Measurements from ENCODE around the gene KANSL1. TPM values are rescaled to one million over a fixed set of nuclear protein-coding genes. Genes with fewer than 3 reads are reported as not detected.

Gene KANSL1
- total RNA-seq, 4 donors from 2014 or later: 80.3 to 201 (median 146) TPM

DNA sequence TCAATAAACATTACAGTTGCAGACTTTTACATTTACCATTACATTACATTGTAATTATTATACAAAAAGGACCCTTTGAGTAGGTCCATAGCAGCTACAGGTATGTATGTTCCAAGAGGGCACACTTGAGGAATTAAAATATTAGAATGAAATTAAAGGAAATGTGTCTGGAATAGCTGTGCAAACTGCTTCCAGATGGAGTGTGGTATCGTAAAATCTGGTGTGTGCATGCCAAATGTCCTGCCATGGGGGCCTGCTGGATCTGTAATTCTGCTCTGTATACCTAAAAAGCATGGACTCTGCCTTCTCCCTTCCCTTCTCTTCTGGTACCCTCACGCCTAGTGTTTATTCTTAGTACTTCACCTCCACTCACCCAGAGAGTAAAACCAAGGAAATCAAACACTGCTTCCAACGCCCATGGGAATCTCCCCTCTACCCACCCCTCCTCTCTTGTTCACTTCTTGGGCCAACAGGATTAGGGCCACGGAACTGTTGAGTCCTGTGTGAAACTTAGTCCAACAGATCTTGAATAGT lies 155.4 kb downstream of the KANSL1 start:
- peaks cover 0 to 75% (median 34%) of the 10 kb centered on the region in 4 donors for H3K36me3 ChIP-seq
- no peaks in the 10 kb centered on the region for H3K27me3 ChIP-seq
- TF ChIP-seq POLR2AphosphoS5 (IDR thresholded peaks at IDR 0.05) (no peak), POLR2A (IDR thresholded peaks at IDR 0.05) (no peak), EP300 (IDR thresholded peaks at IDR 0.05; ENCODE audit: low read depth) (no peak)
- TF ChIP-seq, protein P1, sequence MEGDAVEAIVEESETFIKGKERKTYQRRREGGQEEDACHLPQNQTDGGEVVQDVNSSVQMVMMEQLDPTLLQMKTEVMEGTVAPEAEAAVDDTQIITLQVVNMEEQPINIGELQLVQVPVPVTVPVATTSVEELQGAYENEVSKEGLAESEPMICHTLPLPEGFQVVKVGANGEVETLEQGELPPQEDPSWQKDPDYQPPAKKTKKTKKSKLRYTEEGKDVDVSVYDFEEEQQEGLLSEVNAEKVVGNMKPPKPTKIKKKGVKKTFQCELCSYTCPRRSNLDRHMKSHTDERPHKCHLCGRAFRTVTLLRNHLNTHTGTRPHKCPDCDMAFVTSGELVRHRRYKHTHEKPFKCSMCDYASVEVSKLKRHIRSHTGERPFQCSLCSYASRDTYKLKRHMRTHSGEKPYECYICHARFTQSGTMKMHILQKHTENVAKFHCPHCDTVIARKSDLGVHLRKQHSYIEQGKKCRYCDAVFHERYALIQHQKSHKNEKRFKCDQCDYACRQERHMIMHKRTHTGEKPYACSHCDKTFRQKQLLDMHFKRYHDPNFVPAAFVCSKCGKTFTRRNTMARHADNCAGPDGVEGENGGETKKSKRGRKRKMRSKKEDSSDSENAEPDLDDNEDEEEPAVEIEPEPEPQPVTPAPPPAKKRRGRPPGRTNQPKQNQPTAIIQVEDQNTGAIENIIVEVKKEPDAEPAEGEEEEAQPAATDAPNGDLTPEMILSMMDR (IDR thresholded peaks at IDR 0.05): no peak
- in situ Hi-C loops (cut with MboI; ENCODE audit: low pct_ligation_motif_present in 1 of 4, low pct_unique_long_range_greater_than_20kb in 1 of 4, low sequenced_read_pairs in 3 of 4): loop anchor here in 1 of 4 donors (25.0 kb wide), 1 partner anchor 175 kb away; no protein-coding TSS in a partner anchor
- intact Hi-C loops (cut with DNase I; ENCODE audit: low total_unique reads): no loop called here
- no peaks in the 10 kb centered on the region for H3K9me3 ChIP-seq
- WGBS, 2 donors (ENCODE audit: low coverage in 1 of 2): 51 to 62% methylated on average over 3 to 4 of the region's 4 CpGs
- DNase-seq: no peak
- H3K27ac ChIP-seq: no peak overlapping the region
- peaks cover 0 to 10% (median 5%) of the 10 kb centered on the region in 4 donors for H3K4me1 ChIP-seq
- H3K4me3 ChIP-seq: no peak overlapping the region

DNA sequence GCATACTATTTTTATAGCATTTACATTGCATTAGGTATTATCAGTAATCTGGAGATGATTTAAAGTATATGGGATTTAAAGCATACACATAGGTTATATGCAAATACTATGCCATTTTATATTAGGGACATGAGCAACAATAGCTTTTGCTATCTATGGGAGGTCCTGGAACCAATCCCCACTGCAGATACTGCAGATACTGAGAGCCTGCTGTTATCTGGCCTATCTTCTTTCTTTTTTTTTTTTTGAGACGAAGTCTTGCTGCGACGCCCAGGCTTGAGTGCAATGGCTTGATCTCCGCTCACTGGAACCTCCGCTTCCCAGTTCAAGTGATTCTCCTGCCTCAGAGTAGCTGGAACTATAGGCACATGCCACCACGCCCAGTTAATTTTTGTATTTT lies 156.7 kb downstream of the KANSL1 start:
- 93 to 94% methylated on average over 6 of the region's 6 CpGs for WGBS, 2 donors (ENCODE audit: low coverage in 1 of 2)
- H3K36me3 ChIP-seq: peaks cover 0 to 88% (median 36%) of the 10 kb centered on the region in 4 donors
- H3K27ac ChIP-seq: no peak overlapping the region
- TF ChIP-seq, protein P1 (IDR thresholded peaks at IDR 0.05): no peak
- TF ChIP-seq POLR2AphosphoS5 (IDR thresholded peaks at IDR 0.05): no peak
- no peak for TF ChIP-seq POLR2A (IDR thresholded peaks at IDR 0.05)
- no peak for TF ChIP-seq EP300 (IDR thresholded peaks at IDR 0.05; ENCODE audit: low read depth)
- intact Hi-C loops (cut with DNase I; ENCODE audit: low total_unique reads): no loop called here
- no peaks in the 10 kb centered on the region for H3K9me3 ChIP-seq
- H3K4me3 ChIP-seq: no peak overlapping the region
- in situ Hi-C loops (cut with MboI; ENCODE audit: low pct_ligation_motif_present in 1 of 4, low pct_unique_long_range_greater_than_20kb in 1 of 4, low sequenced_read_pairs in 3 of 4): loop anchor here in 1 of 4 donors (25.0 kb wide), 1 partner anchor 176 kb away; no protein-coding TSS in a partner anchor
- no peak for DNase-seq
- no peaks in the 10 kb centered on the region for H3K27me3 ChIP-seq
- no peaks in the 10 kb centered on the region for H3K4me1 ChIP-seq

DNA sequence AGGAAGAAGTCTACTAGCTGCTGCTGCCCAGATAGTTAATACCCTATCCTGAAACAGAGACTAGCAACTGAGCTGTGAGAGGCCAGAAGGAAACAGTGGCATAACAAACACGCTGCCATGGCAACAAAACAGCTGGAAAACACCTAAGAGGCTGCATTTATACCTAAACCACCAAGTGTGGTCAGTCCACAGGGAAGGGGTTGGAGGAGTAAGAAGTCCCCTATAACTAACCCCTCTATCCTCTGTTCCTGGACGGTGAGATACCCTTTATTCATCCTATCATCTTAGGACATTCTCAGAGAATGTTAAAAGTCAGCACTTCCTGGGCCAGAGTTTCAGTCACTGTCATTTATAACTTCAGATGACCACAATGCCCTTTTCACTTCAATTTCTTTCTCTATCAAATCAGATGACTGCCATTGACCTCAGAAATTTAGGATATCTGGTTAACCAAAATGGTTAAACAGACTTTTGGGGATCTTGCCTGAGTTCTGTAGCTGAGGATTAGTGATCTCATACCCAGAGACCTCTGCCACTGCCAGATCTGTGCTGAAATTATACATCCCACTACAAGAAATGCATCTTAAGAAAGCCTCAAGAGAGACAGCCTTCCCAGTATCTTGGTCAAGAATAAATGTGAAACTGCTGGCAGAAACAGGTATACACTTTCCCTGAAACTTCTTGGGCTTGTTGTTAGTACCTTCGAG lies 158.0 kb downstream of the KANSL1 start:
- no peaks in the 10 kb centered on the region for H3K4me1 ChIP-seq
- no peak overlapping the region for H3K27ac ChIP-seq
- intact Hi-C loops (cut with DNase I; ENCODE audit: low total_unique reads): no loop called here
- no peak overlapping the region for H3K4me3 ChIP-seq
- DNase-seq: no peak
- H3K9me3 ChIP-seq: no peaks in the 10 kb centered on the region
- peaks cover 0 to 97% (median 43%) of the 10 kb centered on the region in 4 donors for H3K36me3 ChIP-seq
- no peak for TF ChIP-seq POLR2AphosphoS5 (IDR thresholded peaks at IDR 0.05)
- TF ChIP-seq, protein P1 (IDR thresholded peaks at IDR 0.05): no peak
- no peak for TF ChIP-seq POLR2A (IDR thresholded peaks at IDR 0.05)
- no peak for TF ChIP-seq EP300 (IDR thresholded peaks at IDR 0.05; ENCODE audit: low read depth)
- 42 to 63% methylated on average over 3 of the region's 3 CpGs for WGBS, 2 donors (ENCODE audit: low coverage in 1 of 2)
- no peaks in the 10 kb centered on the region for H3K27me3 ChIP-seq
- in situ Hi-C loops (cut with MboI; ENCODE audit: low pct_ligation_motif_present in 1 of 4, low pct_unique_long_range_greater_than_20kb in 1 of 4, low sequenced_read_pairs in 3 of 4): loop anchor here in 1 of 4 donors (25.0 kb wide), 1 partner anchor 177 kb away; no protein-coding TSS in a partner anchor

DNA sequence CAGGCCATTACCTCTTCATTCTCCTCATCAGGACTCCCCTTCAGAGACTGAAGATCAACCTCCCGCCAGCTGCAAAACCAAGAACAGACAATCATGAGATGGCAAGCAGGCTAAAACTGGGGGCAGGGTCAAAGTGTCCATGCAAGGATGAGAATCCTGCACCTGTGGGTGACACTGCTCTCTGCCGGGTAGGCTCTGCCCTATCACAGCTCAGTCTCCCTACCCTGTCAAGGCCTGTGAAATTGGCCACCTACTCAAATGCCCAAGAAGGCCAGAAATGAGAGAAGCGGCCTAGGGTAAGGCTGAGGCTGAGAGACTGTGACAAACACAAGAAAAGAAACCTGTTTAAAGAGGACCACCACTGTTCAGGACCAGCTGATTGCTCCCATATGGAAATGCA lies 159.8 kb downstream of the KANSL1 start:
- no peaks in the 10 kb centered on the region for H3K27me3 ChIP-seq
- intact Hi-C loops (cut with DNase I; ENCODE audit: low total_unique reads): no loop called here
- H3K4me3 ChIP-seq: no peak overlapping the region
- H3K27ac ChIP-seq: no peak overlapping the region
- TF ChIP-seq, protein P1 (IDR thresholded peaks at IDR 0.05): no peak
- TF ChIP-seq POLR2A (IDR thresholded peaks at IDR 0.05): no peak
- no peak for TF ChIP-seq POLR2AphosphoS5 (IDR thresholded peaks at IDR 0.05)
- no peak for TF ChIP-seq EP300 (IDR thresholded peaks at IDR 0.05; ENCODE audit: low read depth)
- DNase-seq: no peak
- H3K4me1 ChIP-seq: no peaks in the 10 kb centered on the region
- WGBS, 2 donors (ENCODE audit: low coverage in 1 of 2): 80 to 95% methylated on average over 1 to 3 of the region's 3 CpGs
- H3K36me3 ChIP-seq: peaks cover 0 to 85% (median 36%) of the 10 kb centered on the region in 4 donors
- no peaks in the 10 kb centered on the region for H3K9me3 ChIP-seq
- in situ Hi-C loops (cut with MboI; ENCODE audit: low pct_ligation_motif_present in 1 of 4, low pct_unique_long_range_greater_than_20kb in 1 of 4, low sequenced_read_pairs in 3 of 4): loop anchor here in 1 of 4 donors (25.0 kb wide), 1 partner anchor 179 kb away; no protein-coding TSS in a partner anchor

Data from transverse colon (tissue), 4 donors.